22Rv1 (cell line): ENCODE measurements around the gene DNMT3A.

ENCODE experiments used
- CTCF ChIP-seq: fragments of 450-650 bp; IDR thresholded peaks from 2 replicates; pipeline ENCODE4 v1.5.1; 2017; ENCODE audit warnings: mild to moderate bottlenecking
- ZFX ChIP-seq: fragments of 450-650 bp; IDR thresholded peaks from 2 replicates; pipeline ENCODE4 v1.6.1; 2017; ENCODE audit warnings: antibody characterized with exemption, borderline replicate concordance

GRCh38 chr2:25354116-25354515 is 12.4 kb upstream of the DNMT3A start:
- TF ChIP-seq CTCF (no peak), ZFX (no peak)
